Measurements from ENCODE around the gene LAMC3. TPM values are rescaled to one million over a fixed set of nuclear protein-coding genes. Genes with fewer than 3 reads are reported as not detected.

LAMC3 gene
- total RNA-seq, 3 donors from 2014 or later = 0.58 to 0.73 (median 0.69) TPM

DNA sequence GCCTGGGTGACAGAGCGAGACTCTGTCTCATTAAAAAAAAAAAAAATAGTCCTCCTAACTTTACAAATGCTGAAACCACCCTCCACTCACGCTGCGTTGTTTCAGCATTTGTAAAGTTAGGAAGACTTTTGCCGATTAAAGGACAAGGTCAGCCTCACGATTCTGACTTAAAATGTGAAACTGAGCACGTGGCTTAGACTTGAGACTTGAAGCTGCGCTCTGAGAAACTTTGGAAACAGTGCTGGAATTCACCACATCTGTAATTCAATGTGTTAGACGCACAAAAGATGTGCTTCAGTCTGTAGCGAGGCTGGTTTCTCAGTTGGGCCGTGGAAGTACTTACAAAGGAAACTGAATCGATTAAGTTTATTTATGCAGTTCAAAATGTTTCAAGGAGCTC is 25.0 kb upstream of the LAMC3 start:
- Histone ChIP-seq H3K4me3 (no peak overlapping the region), H3K36me3 (ENCODE audit: low read depth) (no peaks in the 10 kb centered on the region), H3K4me1 (ENCODE audit: low read depth) (no peaks in the 10 kb centered on the region), H3K9me3 (no peaks in the 10 kb centered on the region)
- no peak for ATAC-seq
- TF ChIP-seq, protein P1, sequence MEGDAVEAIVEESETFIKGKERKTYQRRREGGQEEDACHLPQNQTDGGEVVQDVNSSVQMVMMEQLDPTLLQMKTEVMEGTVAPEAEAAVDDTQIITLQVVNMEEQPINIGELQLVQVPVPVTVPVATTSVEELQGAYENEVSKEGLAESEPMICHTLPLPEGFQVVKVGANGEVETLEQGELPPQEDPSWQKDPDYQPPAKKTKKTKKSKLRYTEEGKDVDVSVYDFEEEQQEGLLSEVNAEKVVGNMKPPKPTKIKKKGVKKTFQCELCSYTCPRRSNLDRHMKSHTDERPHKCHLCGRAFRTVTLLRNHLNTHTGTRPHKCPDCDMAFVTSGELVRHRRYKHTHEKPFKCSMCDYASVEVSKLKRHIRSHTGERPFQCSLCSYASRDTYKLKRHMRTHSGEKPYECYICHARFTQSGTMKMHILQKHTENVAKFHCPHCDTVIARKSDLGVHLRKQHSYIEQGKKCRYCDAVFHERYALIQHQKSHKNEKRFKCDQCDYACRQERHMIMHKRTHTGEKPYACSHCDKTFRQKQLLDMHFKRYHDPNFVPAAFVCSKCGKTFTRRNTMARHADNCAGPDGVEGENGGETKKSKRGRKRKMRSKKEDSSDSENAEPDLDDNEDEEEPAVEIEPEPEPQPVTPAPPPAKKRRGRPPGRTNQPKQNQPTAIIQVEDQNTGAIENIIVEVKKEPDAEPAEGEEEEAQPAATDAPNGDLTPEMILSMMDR (IDR thresholded peaks at IDR 0.05) = no peak
- intact Hi-C loops (cut with DNase I, micrococcal nuclease) = no loop called here
- no peak for DNase-seq

DNA sequence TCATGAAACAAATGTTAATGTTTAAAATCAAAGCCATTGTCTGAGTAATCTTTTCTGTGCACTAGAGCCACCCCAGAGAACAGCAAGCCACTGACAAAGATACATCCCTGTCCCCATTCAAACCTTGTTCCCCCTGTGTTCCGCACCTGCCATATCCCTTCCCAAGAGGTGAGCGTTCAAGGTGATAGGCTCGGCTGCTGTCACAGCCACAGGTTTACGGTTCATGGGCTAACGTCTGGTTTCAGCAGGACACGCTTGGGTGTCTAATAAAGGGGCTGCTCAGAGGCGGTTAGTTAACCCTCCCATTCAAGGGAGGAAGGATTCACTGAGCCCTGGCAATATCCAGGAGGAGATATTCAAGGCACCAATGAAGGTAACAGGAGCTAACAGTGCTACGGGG is 24.5 kb upstream of the LAMC3 start:
- no peaks in the 10 kb centered on the region for H3K36me3 ChIP-seq (ENCODE audit: low read depth)
- no peaks in the 10 kb centered on the region for H3K9me3 ChIP-seq
- no peaks in the 10 kb centered on the region for H3K4me1 ChIP-seq (ENCODE audit: low read depth)
- no peak for ATAC-seq
- TF ChIP-seq, protein P1 (IDR thresholded peaks at IDR 0.05) = no peak
- intact Hi-C loops (cut with DNase I, micrococcal nuclease) = no loop called here
- DNase-seq = peak in 1 of 3 donors; percentile 12
- H3K4me3 ChIP-seq = no peak overlapping the region

DNA sequence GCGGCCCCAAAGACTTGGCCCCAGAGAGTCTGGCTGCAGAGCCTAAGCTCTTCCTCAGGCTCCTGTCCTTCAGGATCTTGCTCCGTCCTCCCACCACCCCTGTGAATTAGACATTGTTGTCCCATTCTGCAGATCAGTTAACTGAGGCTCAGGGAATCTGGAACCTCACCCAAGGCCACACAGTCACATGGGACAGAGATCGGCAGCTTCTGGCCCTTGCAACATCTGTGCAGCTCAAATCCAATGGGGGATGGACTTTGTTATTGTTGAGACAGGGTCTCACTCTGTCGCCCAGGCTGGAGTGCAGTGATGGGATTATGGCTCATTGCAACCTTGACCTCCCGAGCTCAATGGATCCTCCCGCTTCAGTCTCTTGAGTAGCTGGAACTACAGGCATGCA is 23.9 kb upstream of the LAMC3 start:
- Histone ChIP-seq H3K36me3 (ENCODE audit: low read depth) (no peaks in the 10 kb centered on the region), H3K4me1 (ENCODE audit: low read depth) (no peaks in the 10 kb centered on the region), H3K9me3 (no peaks in the 10 kb centered on the region), H3K4me3 (no peak overlapping the region)
- TF ChIP-seq, protein P1 (IDR thresholded peaks at IDR 0.05) = no peak
- DNase-seq (peak in 1 of 3 donors; percentile 6), ATAC-seq (no peak)
- intact Hi-C loops (cut with DNase I, micrococcal nuclease) = no loop called here

DNA sequence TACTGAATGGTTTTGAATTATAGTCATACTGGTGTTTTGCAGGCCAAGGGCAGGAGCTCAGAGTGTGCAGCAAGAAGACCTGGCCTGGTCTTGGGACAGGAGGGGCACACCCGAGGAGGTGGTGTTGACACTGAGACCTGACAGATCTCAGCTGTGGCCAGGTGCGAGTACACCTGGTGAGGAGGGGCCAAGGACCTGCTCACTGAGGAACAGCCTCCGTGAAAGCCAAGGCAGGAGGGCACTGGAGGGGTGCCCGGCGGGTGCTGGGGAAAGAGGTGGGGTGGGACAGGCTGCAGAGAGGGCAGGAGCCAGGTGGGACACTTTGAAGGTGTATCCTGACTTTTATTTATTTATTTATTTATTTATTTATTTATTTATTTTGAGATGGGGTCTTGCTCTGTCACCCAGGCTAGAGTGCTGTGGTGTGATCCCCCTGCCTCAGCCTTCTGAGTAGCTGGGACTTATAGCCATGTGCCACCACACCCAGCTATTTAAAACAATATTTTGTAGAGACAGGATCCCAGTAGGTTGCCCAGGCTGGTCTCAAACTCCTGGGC is 23.3 kb upstream of the LAMC3 start:
- DNase-seq = peak in 1 of 3 donors; percentile 22

DNA sequence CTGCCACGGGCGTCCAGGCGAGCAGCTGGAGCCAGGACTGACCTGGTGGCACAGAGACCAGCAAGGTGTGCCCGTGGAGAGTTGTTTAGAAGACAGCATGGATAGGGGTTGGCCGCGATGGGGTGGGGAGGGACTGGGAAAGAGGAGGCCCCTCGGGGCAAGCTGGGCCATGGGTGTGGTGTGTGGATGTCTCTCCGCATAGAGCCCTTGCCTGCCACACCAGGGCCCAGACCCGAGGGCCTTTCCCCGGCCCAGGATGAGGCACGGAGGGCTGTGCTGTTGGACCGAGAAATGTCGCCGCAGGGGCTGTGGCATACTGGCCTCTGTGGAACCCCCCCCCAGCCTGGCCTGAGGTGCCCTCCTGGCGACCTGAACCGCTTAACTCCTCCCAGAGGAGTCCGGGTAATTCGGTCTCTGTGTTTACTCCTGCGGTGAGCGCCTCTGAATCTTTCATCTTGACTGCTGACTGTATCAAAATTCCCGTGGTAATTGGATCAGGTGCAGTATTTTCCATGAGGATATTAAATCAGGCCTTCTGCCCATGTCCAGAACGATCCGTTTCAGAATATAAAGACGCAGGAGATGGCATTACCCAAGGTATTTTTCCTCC is 22.5 kb upstream of the LAMC3 start:
- H3K36me3 ChIP-seq (ENCODE audit: low read depth) = no peaks in the 10 kb centered on the region
- DNase-seq = peak in 1 of 3 donors; percentile 39
- no peaks in the 10 kb centered on the region for H3K9me3 ChIP-seq
- ATAC-seq = no peak
- no peaks in the 10 kb centered on the region for H3K4me1 ChIP-seq (ENCODE audit: low read depth)
- H3K4me3 ChIP-seq = no peak overlapping the region
- intact Hi-C loops (cut with DNase I, micrococcal nuclease) = no loop called here
- TF ChIP-seq, protein P1 (IDR thresholded peaks at IDR 0.05) = no peak

More for the DNA sequence above, 23.3 kb upstream of the LAMC3 start:
- TF ChIP-seq, protein P1 (IDR thresholded peaks at IDR 0.05) = no peak
- Histone ChIP-seq H3K4me1 (ENCODE audit: low read depth) (no peaks in the 10 kb centered on the region), H3K4me3 (no peak overlapping the region), H3K9me3 (no peaks in the 10 kb centered on the region), H3K36me3 (ENCODE audit: low read depth) (no peaks in the 10 kb centered on the region)
- ATAC-seq = no peak
- intact Hi-C loops (cut with DNase I, micrococcal nuclease) = no loop called here

All from mucosa of descending colon (tissue), 3 donors.